Umbilical cord (tissue), 2 donors: ENCODE results near the gene RNF207. TPM values are rescaled to one million over a fixed set of nuclear protein-coding genes. Genes with fewer than 3 reads are reported as not detected.

Source experiments
- DNase-seq: peaks from one replicate; pipeline ENCODE4 v3.0.0-alpha.2; 2015; ENCODE audit warnings: low spot score
- total RNA-seq: library from RNA; depleted of rRNA; stranded (reverse); fragments of >200 nt; gene quantifications from one replicate; pipeline ENCODE4 v1.2.3, GENCODE V29; 2014; ENCODE audit warnings: low replicate concordance; ENCODE audit not compliant: insufficient read depth

The RNF207 gene
- total RNA-seq, 1 donor from 2014 or later, result 11.1 TPM

- DNase-seq, result no peak
Observed at GRCh38 chr1:6267686-6268322, 61.9 kb downstream of the RNF207 start.

- DNase-seq, result no peak
Observed at GRCh38 chr1:6268415-6268814, 62.5 kb downstream of the RNF207 start.

GRCh38 chr1:6269296-6269695 is 63.4 kb downstream of the RNF207 start:
- DNase-seq, result no peak

GRCh38 chr1:6269720-6270400 is 63.9 kb downstream of the RNF207 start:
- DNase-seq, result no peak

- no peak for DNase-seq
Observed at GRCh38 chr1:6270401-6270800, 64.5 kb downstream of the RNF207 start.

Other genes with a start within 250 kb of the RNF207 start
- gene NPHP4, start 213.7 kb upstream of the RNF207 start, total RNA-seq, result 11.3 TPM
- 4.3 TPM for gene KCNAB2, start 160.2 kb upstream of the RNF207 start, total RNA-seq
- 2.4 TPM for gene CHD5, start 25.8 kb upstream of the RNF207 start, total RNA-seq
- 196 TPM for gene RPL22, start 6.5 kb upstream of the RNF207 start, total RNA-seq
- 36.4 TPM for gene ICMT, start 29.8 kb downstream of the RNF207 start, total RNA-seq
- not detected for gene HES3, start 38.1 kb downstream of the RNF207 start, total RNA-seq
- 17.6 TPM for gene GPR153, start 55.0 kb downstream of the RNF207 start, total RNA-seq
- 7.5 TPM for gene ACOT7, start 187.6 kb downstream of the RNF207 start, total RNA-seq
- 0.24 TPM for gene HES2, start 213.8 kb downstream of the RNF207 start, total RNA-seq
- gene ESPN, start 218.7 kb downstream of the RNF207 start, total RNA-seq, result 0.24 TPM